Neuronal stem cell (in vitro differentiated cells): ENCODE results near the gene ZNF385C.
A peak's percentile ranks its signal among the peaks of the same experiment; 100 is the strongest.

ENCODE experiments used
- DNase-seq: peaks from one replicate; pipeline ENCODE4 v3.0.0-alpha.2; 2013; ENCODE audit warnings: low spot score
- H2AFZ ChIP-seq: one replicate; pipeline ENCODE4 v1.6.1; 2013; ENCODE audit warnings: mild to moderate bottlenecking, low read length, inconsistent platforms
- H2AK5ac ChIP-seq: 2 replicates; pipeline ENCODE4 v1.6.1; 2013; ENCODE audit warnings: low read depth, mild to moderate bottlenecking, inconsistent platforms, low read length, moderate library complexity, mixed read lengths
- H2BK120ac ChIP-seq: 2 replicates; pipeline ENCODE4 v1.6.1; 2013; ENCODE audit warnings: low read depth, mild to moderate bottlenecking, inconsistent platforms, low read length, moderate library complexity, mixed read lengths
- H2BK12ac ChIP-seq: one replicate; pipeline ENCODE4 v1.6.1; 2013; ENCODE audit warnings: low read length, inconsistent platforms
- H2BK15ac ChIP-seq: 2 replicates; pipeline ENCODE4 v1.6.1; 2013; ENCODE audit warnings: mild to moderate bottlenecking, low read length, inconsistent platforms, mixed read lengths
- H2BK5ac ChIP-seq: one replicate; pipeline ENCODE4 v1.6.1; 2013; ENCODE audit warnings: inconsistent platforms, mild to moderate bottlenecking, low read length, moderate library complexity
- H3K14ac ChIP-seq: one replicate; pipeline ENCODE4 v1.6.1; 2013; ENCODE audit warnings: low read length, inconsistent platforms
- H3K18ac ChIP-seq: 2 replicates; pipeline ENCODE4 v1.6.1; 2013; ENCODE audit warnings: low read length, inconsistent platforms
- H3K23ac ChIP-seq: 2 replicates; pipeline ENCODE4 v1.6.1; 2013; ENCODE audit warnings: low read depth, mild to moderate bottlenecking, mixed read lengths, low read length, inconsistent platforms; ENCODE audit not compliant: poor library complexity
- H3K27ac ChIP-seq: replicated peaks from 3 replicates; pipeline ENCODE4 v1.5.1; 2013; ENCODE audit warnings: low read length, inconsistent platforms
- H3K27me3 ChIP-seq, 3 experiments: 2 replicates each; pipeline ENCODE4 v1.6.1; 2013; ENCODE audit warnings: low read length in 3 of 3, mild to moderate bottlenecking in 2 of 3, inconsistent platforms in 1 of 3, low read depth in 1 of 3, mixed read lengths in 1 of 3, moderate library complexity in 1 of 3; ENCODE audit not compliant: control insufficient read depth in 3 of 3, insufficient read depth in 3 of 3
- H3K36me3 ChIP-seq, 2 donors: replicated peaks in 1 of 2; 2 replicates each; pipeline ENCODE4 v1.6.1; 2013; ENCODE audit warnings: low read length in 2 of 2; ENCODE audit not compliant: control insufficient read depth in 2 of 2, insufficient read depth in 2 of 2
- H3K4ac ChIP-seq: 2 replicates; pipeline ENCODE4 v1.6.1; 2013; ENCODE audit warnings: inconsistent platforms, mild to moderate bottlenecking, low read length, moderate library complexity
- H3K4me1 ChIP-seq, 2 donors: 1 replicate in 1 of 2; 2 replicates in 1 of 2; pipeline ENCODE4 v1.6.1; 2013; ENCODE audit warnings: low read length in 2 of 2, low read depth in 1 of 2; ENCODE audit not compliant: control insufficient read depth in 2 of 2, insufficient read depth in 1 of 2
- H3K4me2 ChIP-seq: one replicate; pipeline ENCODE4 v1.6.1; 2013; ENCODE audit warnings: mild to moderate bottlenecking, low read length, inconsistent platforms; ENCODE audit not compliant: insufficient read depth, poor library complexity, severe bottlenecking
- H3K4me3 ChIP-seq, 2 donors: 2 replicates each; pipeline ENCODE4 v1.5.1; 2013; ENCODE audit warnings: low read length in 2 of 2, mild to moderate bottlenecking in 2 of 2, inconsistent platforms in 1 of 2, moderate library complexity in 1 of 2
- H3K79me1 ChIP-seq: one replicate; pipeline ENCODE4 v1.6.1; 2013; ENCODE audit warnings: low read depth, mild to moderate bottlenecking, inconsistent platforms, low read length, moderate library complexity
- H3K9ac ChIP-seq: one replicate; pipeline ENCODE4 v1.6.1; 2013; ENCODE audit warnings: mild to moderate bottlenecking, low read depth, low read length, inconsistent platforms; ENCODE audit not compliant: poor library complexity
- H3K9me3 ChIP-seq, 2 donors: replicated peaks in 1 of 2; 2 replicates each; pipeline versions ENCODE3 to v1.6.1; 2013; ENCODE audit warnings: low read length in 2 of 2, mild to moderate bottlenecking in 2 of 2, inconsistent platforms in 1 of 2, low read depth in 1 of 2, mixed read lengths in 1 of 2, moderate library complexity in 1 of 2; ENCODE audit not compliant: control insufficient read depth in 2 of 2, insufficient read depth in 1 of 2
- H4K8ac ChIP-seq: one replicate; pipeline ENCODE4 v1.6.1; 2013; ENCODE audit warnings: low read depth, mild to moderate bottlenecking, inconsistent platforms, low read length, moderate library complexity
- H4K91ac ChIP-seq: one replicate; pipeline ENCODE4 v1.6.1; 2013; ENCODE audit warnings: low read length, low read depth, mild to moderate bottlenecking, inconsistent platforms; ENCODE audit not compliant: poor library complexity
- WGBS, 2 donors: extraction: QIAGEN DNeasy Blood & Tissue Kit; methylation state at CpG; one replicate each; pipeline ENCODE4 v1.1.7; 2013; ENCODE audit warnings: missing lambda C conversion rate in 2 of 2, mixed read lengths in 1 of 2; ENCODE audit not compliant: insufficient read length in 2 of 2, insufficient replicate concordance in 1 of 2; ENCODE audit errors: extremely low coverage in 2 of 2; 5-methylcytosine and 5-hydroxymethylcytosine counted together

Gene ZNF385C

GRCh38 chr17:42117397-42118125 lies 19.3 kb upstream of the ZNF385C start:
- Histone ChIP-seq H3K27ac (no peak overlapping the region), H4K8ac (no peak overlapping the region), H3K4ac (no peak overlapping the region), H2AK5ac (no peak overlapping the region), H3K9ac (peak overlapping the region; percentile 14), H2AFZ (no peak overlapping the region), H4K91ac (no peak overlapping the region), H3K9me3 (no peaks in the 10 kb centered on the region), H3K27me3 (peaks cover 0 to 2% (median 0%) of the 10 kb centered on the region in 3 experiments), H3K4me3 (no peak overlapping the region), H3K23ac (no peak overlapping the region), H2BK5ac (no peak overlapping the region), H2BK12ac (no peak overlapping the region), H3K18ac (no peak overlapping the region), H3K14ac (no peak overlapping the region), H3K79me1 (peaks cover 2% of the 10 kb centered on the region), H2BK15ac (no peak overlapping the region), H2BK120ac (no peak overlapping the region), H3K4me1 (peaks cover 6 to 7% of the 10 kb centered on the region in 2 donors), H3K4me2 (no peak overlapping the region), H3K36me3 (peaks cover 13 to 67% of the 10 kb centered on the region in 2 donors)
- DNase-seq: no peak
- no CpG with 5 or more reads among the region's 30 CpGs for WGBS, 2 donors

- DNase-seq: peak; percentile 67
- H3K36me3 ChIP-seq: peaks cover 13 to 66% of the 10 kb centered on the region in 2 donors
- WGBS, 2 donors: no CpG with 5 or more reads among the region's 18 CpGs
Observed at GRCh38 chr17:42116705-42117396, 18.6 kb upstream of the ZNF385C start.

GRCh38 chr17:42114118-42114517 lies 15.8 kb upstream of the ZNF385C start:
- H3K9me3 ChIP-seq: no peaks in the 10 kb centered on the region
- H3K14ac ChIP-seq: no peak overlapping the region
- H3K18ac ChIP-seq: no peak overlapping the region
- H3K4me3 ChIP-seq: no peak overlapping the region
- no peak overlapping the region for H3K4ac ChIP-seq
- no peak overlapping the region for H3K23ac ChIP-seq
- H2AK5ac ChIP-seq: no peak overlapping the region
- peaks cover 2% of the 10 kb centered on the region for H3K79me1 ChIP-seq
- no peak overlapping the region for H4K8ac ChIP-seq
- no peak overlapping the region for H2BK120ac ChIP-seq
- H2BK12ac ChIP-seq: no peak overlapping the region
- no CpG with 5 or more reads among the region's 9 CpGs for WGBS, 2 donors
- peak overlapping the region; percentile 71 for H2BK5ac ChIP-seq
- H3K4me2 ChIP-seq: no peak overlapping the region
- peaks cover 13 to 57% of the 10 kb centered on the region in 2 donors for H3K36me3 ChIP-seq
- H3K27me3 ChIP-seq: peaks cover 0 to 2% (median 0%) of the 10 kb centered on the region in 3 experiments
- no peak overlapping the region for H3K9ac ChIP-seq
- DNase-seq: no peak
- no peak overlapping the region for H2BK15ac ChIP-seq
- H3K4me1 ChIP-seq: no peaks in the 10 kb centered on the region
- no peak overlapping the region for H4K91ac ChIP-seq
- no peak overlapping the region for H3K27ac ChIP-seq
- no peak overlapping the region for H2AFZ ChIP-seq

More at GRCh38 chr17:42116705-42117396, 18.6 kb upstream of the ZNF385C start:
- H3K4ac ChIP-seq: no peak overlapping the region
- H3K9ac ChIP-seq: no peak overlapping the region
- H3K18ac ChIP-seq: no peak overlapping the region
- H3K4me2 ChIP-seq: no peak overlapping the region
- no peak overlapping the region for H2AK5ac ChIP-seq
- H3K27ac ChIP-seq: no peak overlapping the region
- no peak overlapping the region for H2BK5ac ChIP-seq
- H3K23ac ChIP-seq: no peak overlapping the region
- peaks cover 2 to 6% of the 10 kb centered on the region in 2 donors for H3K4me1 ChIP-seq
- no peak overlapping the region for H3K4me3 ChIP-seq
- no peak overlapping the region for H4K8ac ChIP-seq
- H3K14ac ChIP-seq: no peak overlapping the region
- H3K27me3 ChIP-seq: peaks cover 0 to 2% (median 0%) of the 10 kb centered on the region in 3 experiments
- no peak overlapping the region for H4K91ac ChIP-seq
- H2BK15ac ChIP-seq: no peak overlapping the region
- H2BK12ac ChIP-seq: no peak overlapping the region
- peaks cover 2% of the 10 kb centered on the region for H3K79me1 ChIP-seq
- no peaks in the 10 kb centered on the region for H3K9me3 ChIP-seq
- H2AFZ ChIP-seq: no peak overlapping the region
- H2BK120ac ChIP-seq: no peak overlapping the region
